Breast epithelium (tissue), 3 donors: ENCODE results near the gene PARP9.

Experiments used
- CTCF ChIP-seq, 3 donors: fragments of 450-650 bp; IDR thresholded peaks; one replicate each; pipeline ENCODE4 v1.5.1; 2016 to 2017; ENCODE audit warnings: antibody characterized with exemption in 3 of 3, mild to moderate bottlenecking in 3 of 3, moderate library complexity in 3 of 3
- POLR2A ChIP-seq: fragments of 450-650 bp; IDR thresholded peaks from one replicate; pipeline ENCODE4 v1.6.1; 2016; ENCODE audit warnings: antibody characterized with exemption, mild to moderate bottlenecking, moderate library complexity

DNA sequence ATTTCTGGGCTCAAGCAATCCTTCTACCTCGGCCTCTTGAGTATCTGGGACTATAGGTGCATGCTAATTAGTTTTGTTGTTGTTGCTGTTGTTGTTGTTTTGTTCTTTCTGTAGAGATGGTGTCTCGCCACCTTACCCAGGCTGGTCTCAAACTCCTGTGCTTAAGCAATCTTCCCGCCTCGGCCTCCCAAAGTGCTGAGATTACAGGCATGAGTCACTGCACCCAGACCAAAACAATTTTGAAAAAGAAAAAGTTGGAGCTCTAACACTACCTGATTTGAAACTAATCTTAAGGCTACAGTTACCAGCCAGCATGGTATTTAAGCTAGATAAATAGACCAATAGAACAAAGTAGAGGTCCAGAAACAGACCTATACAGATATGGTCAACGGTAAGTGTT lies 79.1 kb downstream of the PARP9 start:
- TF ChIP-seq POLR2A (no peak), CTCF (IDR thresholded peaks at IDR 0.05) (no peak)
